Bronchial epithelial cell (primary cell): ENCODE results near the gene ZNF728. TPM values are rescaled to one million over a fixed set of nuclear protein-coding genes. Genes with fewer than 3 reads are reported as not detected.
A peak's percentile ranks its signal among the peaks of the same experiment; 100 is the strongest.
"Not testable (repeated sequence)": the region's sequence is repeated elsewhere in the genome, so short reads cannot be mapped to it uniquely, and the experiment has no call there.

Experiments used
- DNase-seq: peaks from one replicate; pipeline ENCODE4 v3.0.0-alpha.2; 2010; ENCODE audit warnings: low read depth
- FAIRE-seq: peaks from 2 replicates; lab custom pipeline; 2011; peaks lifted over from hg19 to GRCh38; lab: Jason Lieb, UNC
- H3K27me3 ChIP-seq: 2 replicates; pipeline ENCODE4 v1.5.1; 2011; ENCODE audit warnings: low read length; ENCODE audit not compliant: control insufficient read depth, insufficient read depth
- H3K36me3 ChIP-seq: 2 replicates; pipeline ENCODE4 v1.5.1; 2011; ENCODE audit warnings: low read length; ENCODE audit not compliant: control insufficient read depth, insufficient read depth
- H3K4me3 ChIP-seq: 2 replicates; pipeline ENCODE4 v1.5.1; 2011; ENCODE audit warnings: mild to moderate bottlenecking, low read depth, low read length, control low read depth
- total RNA-seq: library from RNA; depleted of rRNA; stranded (reverse); fragments of >200 nt; gene quantifications from 2 replicates; pipeline ENCODE4 v1.2.1, GENCODE V29; 2014
- TF ChIP-seq, protein P1 (sequence below): IDR thresholded peaks from 2 replicates; pipeline ENCODE4 v1.5.1; 2011; ENCODE audit warnings: mild to moderate bottlenecking, moderate library complexity, low read length, control low read depth, inconsistent platforms; ENCODE audit not compliant: insufficient read depth, severe bottlenecking

ZNF728 gene
- total RNA-seq, 1 donor from 2014 or later = not detected

DNA sequence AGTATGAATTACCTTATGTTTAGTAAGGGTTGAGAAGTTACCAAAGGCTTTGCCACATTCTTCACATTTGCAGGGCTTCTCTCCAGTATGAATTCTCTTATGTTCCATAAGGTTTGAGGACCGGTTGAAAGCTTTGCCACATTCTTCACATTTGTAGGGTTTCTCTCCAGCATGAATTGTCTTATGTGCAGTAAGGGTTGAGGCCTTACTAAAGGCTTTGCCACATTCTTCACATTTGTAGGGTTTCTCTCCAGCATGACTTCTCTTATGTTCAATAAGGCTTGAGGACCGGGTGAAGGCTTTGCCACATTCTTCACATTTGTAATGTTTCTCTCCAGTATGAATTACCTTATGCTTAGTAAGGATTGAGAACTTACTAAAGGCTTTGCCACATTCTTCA lies 26.7 kb downstream of the ZNF728 start:
- no peak for FAIRE-seq
- TF ChIP-seq, protein P1, sequence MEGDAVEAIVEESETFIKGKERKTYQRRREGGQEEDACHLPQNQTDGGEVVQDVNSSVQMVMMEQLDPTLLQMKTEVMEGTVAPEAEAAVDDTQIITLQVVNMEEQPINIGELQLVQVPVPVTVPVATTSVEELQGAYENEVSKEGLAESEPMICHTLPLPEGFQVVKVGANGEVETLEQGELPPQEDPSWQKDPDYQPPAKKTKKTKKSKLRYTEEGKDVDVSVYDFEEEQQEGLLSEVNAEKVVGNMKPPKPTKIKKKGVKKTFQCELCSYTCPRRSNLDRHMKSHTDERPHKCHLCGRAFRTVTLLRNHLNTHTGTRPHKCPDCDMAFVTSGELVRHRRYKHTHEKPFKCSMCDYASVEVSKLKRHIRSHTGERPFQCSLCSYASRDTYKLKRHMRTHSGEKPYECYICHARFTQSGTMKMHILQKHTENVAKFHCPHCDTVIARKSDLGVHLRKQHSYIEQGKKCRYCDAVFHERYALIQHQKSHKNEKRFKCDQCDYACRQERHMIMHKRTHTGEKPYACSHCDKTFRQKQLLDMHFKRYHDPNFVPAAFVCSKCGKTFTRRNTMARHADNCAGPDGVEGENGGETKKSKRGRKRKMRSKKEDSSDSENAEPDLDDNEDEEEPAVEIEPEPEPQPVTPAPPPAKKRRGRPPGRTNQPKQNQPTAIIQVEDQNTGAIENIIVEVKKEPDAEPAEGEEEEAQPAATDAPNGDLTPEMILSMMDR = no peak
- no peaks in the 10 kb centered on the region for H3K36me3 ChIP-seq

DNA sequence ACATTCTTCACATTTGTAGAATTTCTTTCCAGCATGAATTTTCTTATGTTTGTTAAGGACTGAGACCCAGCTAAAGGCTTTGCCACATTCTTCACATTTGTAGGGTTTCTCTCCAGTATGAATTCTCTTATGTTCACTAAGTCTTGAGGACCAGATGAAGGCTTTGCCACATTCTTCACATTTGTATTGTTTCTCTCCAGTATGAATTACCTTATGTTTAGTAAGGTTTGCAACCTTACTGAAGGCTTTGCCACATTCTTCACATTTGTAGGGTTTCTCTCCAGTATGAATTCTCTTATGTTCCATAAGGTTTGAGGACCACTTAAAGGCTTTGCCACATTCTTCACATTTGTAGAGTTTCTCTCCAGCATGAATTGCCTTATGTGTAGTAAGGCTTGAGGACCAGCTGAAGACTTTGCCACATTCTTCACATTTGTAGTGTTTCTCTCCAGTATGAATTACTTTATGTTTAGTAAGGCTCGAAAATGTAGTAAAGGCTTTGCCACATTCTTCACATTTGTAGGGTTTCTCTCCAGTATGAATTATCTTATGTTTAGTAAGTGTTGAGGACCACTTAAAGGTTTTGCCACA lies 27.3 kb downstream of the ZNF728 start:
- H3K36me3 ChIP-seq, DNase-seq, H3K27me3 ChIP-seq, H3K4me3 ChIP-seq, FAIRE-seq: not testable (repeated sequence)

More for the DNA sequence above, 26.7 kb downstream of the ZNF728 start:
- H3K4me3 ChIP-seq = no peak overlapping the region
- H3K27me3 ChIP-seq = no peaks in the 10 kb centered on the region
- DNase-seq = no peak

DNA sequence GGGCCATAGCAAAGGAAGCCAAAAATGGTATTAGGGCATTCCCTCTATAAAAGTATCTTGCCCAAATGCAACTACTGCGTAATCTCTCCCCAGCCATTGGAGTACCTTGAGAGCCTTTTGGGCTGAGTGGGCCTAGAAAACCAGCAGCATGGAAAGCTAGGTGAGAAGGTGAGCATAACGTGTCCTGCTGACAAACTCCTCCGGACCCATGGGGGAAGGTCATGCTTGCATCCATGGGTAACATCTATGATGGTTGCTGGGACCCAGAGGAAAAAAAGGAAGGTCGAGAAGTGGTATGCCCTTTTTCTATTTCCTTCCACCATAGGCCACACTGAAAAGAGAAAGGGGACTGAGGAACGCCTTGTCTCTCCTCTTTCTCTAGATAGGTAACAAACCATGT lies 57.4 kb downstream of the ZNF728 start:
- Histone ChIP-seq H3K27me3 (no peaks in the 10 kb centered on the region), H3K4me3 (no peak overlapping the region), H3K36me3 (no peaks in the 10 kb centered on the region)
- DNase-seq (no peak), FAIRE-seq (no peak)
- TF ChIP-seq, protein P1 = no peak

DNA sequence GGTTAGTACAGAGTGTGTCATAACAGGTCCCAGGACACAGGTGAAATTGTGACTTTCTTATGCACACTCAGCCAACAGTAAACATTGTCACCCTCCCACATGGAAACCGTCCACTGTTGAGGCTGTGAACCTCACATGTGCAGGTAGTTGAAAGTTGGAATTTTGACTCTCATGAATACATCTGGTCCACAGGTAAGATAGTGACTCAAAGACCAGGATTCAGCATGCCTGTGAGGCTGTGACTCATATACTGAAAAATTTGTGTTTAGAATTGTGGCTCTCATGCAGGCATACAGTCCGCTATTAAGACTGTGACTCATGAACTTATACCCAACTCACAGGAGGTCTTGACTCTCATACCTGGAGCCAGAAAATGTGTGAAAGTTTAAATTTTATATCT lies 67.8 kb downstream of the ZNF728 start:
- FAIRE-seq (no peak), DNase-seq (peak; percentile 40)
- Histone ChIP-seq H3K4me3 (no peak overlapping the region), H3K36me3 (no peaks in the 10 kb centered on the region), H3K27me3 (no peaks in the 10 kb centered on the region)
- TF ChIP-seq, protein P1 = no peak

DNA sequence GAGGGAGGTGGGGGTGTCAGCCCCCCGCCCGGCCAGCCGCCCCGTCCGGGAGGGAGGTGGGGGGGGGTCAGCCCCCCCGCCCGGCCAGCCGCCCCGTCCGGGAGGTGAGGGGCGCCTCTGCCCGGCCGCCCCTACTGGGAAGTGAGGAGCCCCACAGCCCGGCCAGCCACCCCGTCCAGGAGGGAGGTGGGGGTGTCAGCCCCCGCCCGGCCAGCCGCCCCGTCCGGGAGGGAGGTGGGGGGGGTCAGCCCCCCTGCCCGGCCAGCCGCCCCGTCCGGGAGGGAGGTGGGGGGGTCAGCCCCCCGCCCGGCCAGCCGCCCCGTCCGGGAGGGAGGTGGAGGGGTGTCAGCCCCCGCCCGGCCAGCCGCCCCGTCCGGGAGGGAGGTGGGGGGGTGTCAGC lies 75.4 kb downstream of the ZNF728 start:
- DNase-seq, H3K4me3 ChIP-seq, H3K27me3 ChIP-seq, FAIRE-seq, H3K36me3 ChIP-seq: not testable (repeated sequence)

DNA sequence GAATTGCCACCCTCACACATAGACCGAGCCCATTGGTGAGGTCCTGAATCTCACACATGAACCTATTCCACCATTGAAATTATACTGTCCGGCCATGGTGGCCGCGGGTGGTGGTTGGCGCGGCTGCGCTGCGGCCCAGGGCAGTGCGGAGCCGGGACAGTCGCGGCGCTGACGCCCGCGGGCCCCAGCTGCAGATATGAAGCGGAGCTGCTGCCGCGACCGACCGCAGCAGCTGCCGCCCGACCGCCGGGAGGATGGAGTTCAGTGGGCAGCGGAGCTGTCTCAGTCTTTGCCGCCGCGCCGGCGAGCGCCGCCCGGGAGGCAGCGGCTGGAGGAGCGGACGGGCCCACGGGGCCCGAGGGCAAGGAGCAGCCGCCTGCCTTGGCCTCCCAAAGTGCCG lies 77.8 kb downstream of the ZNF728 start:
- H3K27me3 ChIP-seq, DNase-seq, H3K4me3 ChIP-seq, FAIRE-seq, H3K36me3 ChIP-seq: not testable (repeated sequence)

Other genes starting within 250 kb of the ZNF728 start
- not detected in 2 replicates for gene ZNF99, start 219.0 kb downstream of the ZNF728 start, total RNA-seq
- not detected in 2 replicates for gene ZNF723, start 170.9 kb downstream of the ZNF728 start, total RNA-seq
- gene ZNF730, start 113.8 kb upstream of the ZNF728 start, total RNA-seq = under 0.01 and 0.13 TPM in 2 replicates
- gene ZNF724, start 247.2 kb upstream of the ZNF728 start, total RNA-seq = 0.79 and 1.9 TPM in 2 replicates